Hepatocyte (in vitro differentiated cells): Measurements from ENCODE around the gene ZBED1. TPM values are rescaled to one million over a fixed set of nuclear protein-coding genes. Genes with fewer than 3 reads are reported as not detected.

ENCODE experiments used
- DNase-seq: peaks from one replicate; pipeline ENCODE4 v3.0.0-alpha.2; 2016; ENCODE audit warnings: low spot score
- H2AFZ ChIP-seq: fragments of 200-600 bp; sonication (generic); 2 replicates; pipeline ENCODE4 v1.6.0; 2016; ENCODE audit warnings: antibody characterized with exemption, mild to moderate bottlenecking
- H3K27ac ChIP-seq: fragments of 200-600 bp; sonication (generic); 2 replicates; pipeline ENCODE4 v1.5.1; 2016; ENCODE audit warnings: mild to moderate bottlenecking
- H3K27me3 ChIP-seq: fragments of 200-600 bp; sonication (generic); 2 replicates; pipeline ENCODE4 v1.6.1; 2016
- H3K36me3 ChIP-seq: fragments of 200-600 bp; sonication (generic); replicated peaks from 2 replicates; pipeline ENCODE4 v1.5.1; 2016; ENCODE audit warnings: low read depth; ENCODE audit not compliant: insufficient read depth
- H3K4me1 ChIP-seq: fragments of 200-600 bp; sonication (generic); 2 replicates; pipeline ENCODE4 v1.5.1; 2016; ENCODE audit warnings: mild to moderate bottlenecking, moderate library complexity; ENCODE audit not compliant: insufficient read depth
- H3K4me2 ChIP-seq: fragments of 200-600 bp; sonication (generic); 2 replicates; pipeline ENCODE4 v1.6.0; 2016
- H3K4me3 ChIP-seq: fragments of 200-600 bp; sonication (generic); 2 replicates; pipeline ENCODE4 v1.5.1; 2016; ENCODE audit warnings: mild to moderate bottlenecking
- H3K79me2 ChIP-seq: fragments of 200-600 bp; sonication (generic); 2 replicates; pipeline ENCODE4 v1.6.0; 2017; ENCODE audit warnings: mild to moderate bottlenecking
- H3K9me2 ChIP-seq: fragments of 200-600 bp; sonication (generic); replicated peaks from 2 replicates; pipeline ENCODE4 v1.6.0; 2017; ENCODE audit warnings: mild to moderate bottlenecking; ENCODE audit not compliant: insufficient read depth
- H3K9me3 ChIP-seq: fragments of 200-600 bp; sonication (generic); 2 replicates; pipeline ENCODE4 v1.5.1; 2016; ENCODE audit warnings: low read depth, mild to moderate bottlenecking
- H4K20me1 ChIP-seq: fragments of 200-600 bp; sonication (generic); 2 replicates; pipeline ENCODE4 v1.6.0; 2016; ENCODE audit warnings: mild to moderate bottlenecking; ENCODE audit not compliant: insufficient read depth, poor library complexity, severe bottlenecking
- EZH2 ChIP-seq: fragments of 200-600 bp; sonication (generic); IDR thresholded peaks from 2 replicates; pipeline ENCODE4 v1.6.1; 2016; ENCODE audit warnings: antibody characterized with exemption, mild to moderate bottlenecking, borderline replicate concordance
- EZH2phosphoT487 ChIP-seq: fragments of 200-600 bp; sonication (generic); IDR thresholded peaks from one replicate; pipeline ENCODE4 v1.6.1; 2018; ENCODE audit warnings: antibody characterized with exemption, mild to moderate bottlenecking, low read depth, moderate library complexity; ENCODE audit not compliant: unreplicated experiment, severe bottlenecking
- WGBS: methylation state at CpG from one replicate; pipeline ENCODE4 v1.1.6; 2016; ENCODE audit warnings: low lambda C conversion rate; ENCODE audit errors: missing lambda C conversion rate; 5-methylcytosine and 5-hydroxymethylcytosine counted together
- polyA plus RNA-seq: library from polyadenylated mRNA; unstranded; fragments of >200 nt; fragmentation: Nextera tagmentation; extraction: Ambion mirVana; gene quantifications from 2 replicates; pipeline ENCODE4 v1.2.1, GENCODE V29; 2016
- total RNA-seq: library from RNA; depleted of rRNA; stranded (reverse); fragments of >200 nt; gene quantifications from 2 replicates; pipeline ENCODE4 v1.2.3, GENCODE V29; 2014
- TF ChIP-seq, protein P1 (sequence below): fragments of 200-600 bp; sonication (generic); IDR thresholded peaks from 2 replicates; pipeline ENCODE4 v1.5.1; 2016; ENCODE audit warnings: antibody characterized with exemption, mild to moderate bottlenecking; ENCODE audit not compliant: poor library complexity

Gene ZBED1
- total and polyA plus RNA-seq, 2 experiments from 2014 or later, result 26.4 to 41.4 TPM

DNA sequence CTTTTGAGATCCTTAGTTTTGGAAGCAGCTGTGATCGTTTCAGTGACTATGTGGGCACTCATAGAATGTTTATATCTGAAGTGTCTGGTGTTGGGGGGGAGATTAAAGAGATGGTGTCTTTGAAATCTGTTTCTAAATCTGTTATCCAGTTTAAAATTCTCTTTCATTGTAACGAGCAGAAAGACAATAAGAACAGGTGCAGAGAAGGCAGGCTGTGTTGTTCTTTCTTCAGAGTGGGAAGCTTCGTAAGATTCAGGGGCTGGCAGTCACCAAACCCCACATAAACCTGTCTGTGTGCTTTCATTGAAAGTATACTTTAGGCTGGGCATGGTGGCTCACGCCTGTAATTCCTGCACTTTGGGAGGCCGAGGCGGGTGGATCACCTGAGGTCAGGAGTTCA is 16.3 kb upstream of the ZBED1 start:
- peaks cover 7% of the 10 kb centered on the region for H3K4me1 ChIP-seq
- no peak overlapping the region for H3K27ac ChIP-seq
- H3K4me2 ChIP-seq, result no peak overlapping the region
- H3K27me3 ChIP-seq, result no peaks in the 10 kb centered on the region
- H3K36me3 ChIP-seq, result no peaks in the 10 kb centered on the region
- no peaks in the 10 kb centered on the region for H3K9me2 ChIP-seq
- no peaks in the 10 kb centered on the region for H4K20me1 ChIP-seq
- H3K4me3 ChIP-seq, result no peak overlapping the region
- H3K79me2 ChIP-seq, result no peaks in the 10 kb centered on the region
- TF ChIP-seq EZH2, result no peak
- TF ChIP-seq EZH2phosphoT487, result no peak
- TF ChIP-seq, protein P1, sequence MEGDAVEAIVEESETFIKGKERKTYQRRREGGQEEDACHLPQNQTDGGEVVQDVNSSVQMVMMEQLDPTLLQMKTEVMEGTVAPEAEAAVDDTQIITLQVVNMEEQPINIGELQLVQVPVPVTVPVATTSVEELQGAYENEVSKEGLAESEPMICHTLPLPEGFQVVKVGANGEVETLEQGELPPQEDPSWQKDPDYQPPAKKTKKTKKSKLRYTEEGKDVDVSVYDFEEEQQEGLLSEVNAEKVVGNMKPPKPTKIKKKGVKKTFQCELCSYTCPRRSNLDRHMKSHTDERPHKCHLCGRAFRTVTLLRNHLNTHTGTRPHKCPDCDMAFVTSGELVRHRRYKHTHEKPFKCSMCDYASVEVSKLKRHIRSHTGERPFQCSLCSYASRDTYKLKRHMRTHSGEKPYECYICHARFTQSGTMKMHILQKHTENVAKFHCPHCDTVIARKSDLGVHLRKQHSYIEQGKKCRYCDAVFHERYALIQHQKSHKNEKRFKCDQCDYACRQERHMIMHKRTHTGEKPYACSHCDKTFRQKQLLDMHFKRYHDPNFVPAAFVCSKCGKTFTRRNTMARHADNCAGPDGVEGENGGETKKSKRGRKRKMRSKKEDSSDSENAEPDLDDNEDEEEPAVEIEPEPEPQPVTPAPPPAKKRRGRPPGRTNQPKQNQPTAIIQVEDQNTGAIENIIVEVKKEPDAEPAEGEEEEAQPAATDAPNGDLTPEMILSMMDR, result no peak
- no peak overlapping the region for H2AFZ ChIP-seq
- 80% methylated on average over 6 of the region's 6 CpGs for WGBS
- H3K9me3 ChIP-seq, result no peaks in the 10 kb centered on the region
- no peak for DNase-seq

GRCh38 chrX:2516623-2517022 is 15.8 kb upstream of the ZBED1 start:
- Histone ChIP-seq H3K36me3 (no peaks in the 10 kb centered on the region), H4K20me1 (no peaks in the 10 kb centered on the region), H3K9me3 (no peaks in the 10 kb centered on the region), H3K4me2 (no peak overlapping the region), H2AFZ (no peak overlapping the region), H3K27ac (no peak overlapping the region), H3K27me3 (no peaks in the 10 kb centered on the region), H3K79me2 (no peaks in the 10 kb centered on the region), H3K4me3 (no peak overlapping the region), H3K9me2 (no peaks in the 10 kb centered on the region), H3K4me1 (peaks cover 7% of the 10 kb centered on the region)
- DNase-seq, result no peak
- TF ChIP-seq EZH2, result no peak
- TF ChIP-seq, protein P1, result no peak
- TF ChIP-seq EZH2phosphoT487, result no peak
- 92% methylated on average over 5 of the region's 5 CpGs for whole genome bisulfite sequencing

GRCh38 chrX:2514131-2514530 is 13.4 kb upstream of the ZBED1 start:
- 90% methylated on average over 5 of the region's 5 CpGs for WGBS
- no peaks in the 10 kb centered on the region for H3K27me3 ChIP-seq
- no peak overlapping the region for H2AFZ ChIP-seq
- no peaks in the 10 kb centered on the region for H3K36me3 ChIP-seq
- no peak overlapping the region for H3K4me3 ChIP-seq
- TF ChIP-seq EZH2, result no peak
- TF ChIP-seq, protein P1, result no peak
- no peak for TF ChIP-seq EZH2phosphoT487
- H3K4me2 ChIP-seq, result no peak overlapping the region
- no peaks in the 10 kb centered on the region for H3K9me3 ChIP-seq
- no peaks in the 10 kb centered on the region for H3K9me2 ChIP-seq
- no peaks in the 10 kb centered on the region for H4K20me1 ChIP-seq
- no peaks in the 10 kb centered on the region for H3K79me2 ChIP-seq
- peaks cover 7% of the 10 kb centered on the region for H3K4me1 ChIP-seq
- DNase-seq, result no peak
- no peak overlapping the region for H3K27ac ChIP-seq

DNA sequence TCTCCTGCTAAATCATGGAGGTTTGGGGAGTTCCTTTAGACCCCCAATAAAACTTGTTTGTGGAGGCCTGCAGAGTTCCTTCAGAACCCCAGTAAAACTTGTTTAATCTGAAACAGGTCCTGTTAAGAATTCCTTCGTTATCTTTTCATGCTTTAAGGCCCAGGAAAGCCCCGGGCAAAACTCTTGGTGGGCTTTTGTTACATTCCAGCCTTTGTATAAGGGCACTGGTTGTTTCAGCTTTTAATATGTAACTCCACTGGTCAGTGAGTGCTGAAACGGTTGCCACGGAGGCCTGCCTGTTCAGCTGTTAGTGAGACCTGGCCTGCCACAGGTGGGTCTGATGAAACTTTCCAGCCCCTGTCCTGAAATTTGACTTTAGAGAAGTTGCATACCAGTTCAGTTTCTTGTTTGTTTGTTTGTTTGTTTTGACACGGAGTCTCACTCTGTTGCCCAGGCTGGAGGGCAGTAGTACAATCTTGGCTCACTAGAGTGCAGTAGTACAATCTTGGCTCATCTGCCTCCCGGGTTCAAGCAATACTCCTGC is 12.4 kb upstream of the ZBED1 start:
- no peaks in the 10 kb centered on the region for H3K9me3 ChIP-seq
- WGBS, result 22% methylated on average over 6 of the region's 6 CpGs

More for the DNA sequence above, 12.4 kb upstream of the ZBED1 start:
- Histone ChIP-seq H3K4me1 (peaks cover 7% of the 10 kb centered on the region), H3K79me2 (no peaks in the 10 kb centered on the region), H4K20me1 (no peaks in the 10 kb centered on the region), H3K9me2 (no peaks in the 10 kb centered on the region), H2AFZ (no peak overlapping the region), H3K4me3 (no peak overlapping the region), H3K4me2 (no peak overlapping the region), H3K27me3 (no peaks in the 10 kb centered on the region), H3K27ac (peak overlapping the region; percentile 31), H3K36me3 (no peaks in the 10 kb centered on the region)
- no peak for DNase-seq
- no peak for TF ChIP-seq EZH2phosphoT487
- TF ChIP-seq, protein P1, result no peak
- TF ChIP-seq EZH2, result no peak
